Forelimb muscle (tissue), 1 donor: Measurements from ENCODE around the gene ARHGAP45. TPM values are rescaled to one million over a fixed set of nuclear protein-coding genes. Genes with fewer than 3 reads are reported as not detected.
"Not testable (repeated sequence)": the region's sequence is repeated elsewhere in the genome, so short reads cannot be mapped to it uniquely, and the experiment has no call there.

Source experiments
- DNase-seq: peaks from one replicate; pipeline ENCODE4 v3.0.0-alpha.2; 2013; ENCODE audit warnings: low read depth
- polyA plus RNA-seq: library from polyadenylated mRNA; unstranded; fragments of 120-200 nt; gene quantifications from one replicate; pipeline ENCODE4 v1.2.1, GENCODE V29; 2013; ENCODE audit not compliant: insufficient read length

Gene ARHGAP45
- 8.4 TPM for polyA plus RNA-seq

GRCh38 chr19:1066748-1067340, at the start of gene ARHGAP45:
Gene ARHGAP45, plus strand, starts transcription at chr19:1067167. Its CDS starts 239 bp downstream, at chr19:1067406.
- no peak for DNase-seq

GRCh38 chr19:1017906-1018305, 49.1 kb upstream of the ARHGAP45 start:
- DNase-seq: no peak

- no peak for DNase-seq
Observed at GRCh38 chr19:1018393-1018792, 48.6 kb upstream of the ARHGAP45 start.

- DNase-seq: no peak
Observed at GRCh38 chr19:1018932-1019615, 47.9 kb upstream of the ARHGAP45 start.

GRCh38 chr19:1019616-1019961, 47.4 kb upstream of the ARHGAP45 start:
- DNase-seq: no peak

GRCh38 chr19:1019980-1020867, 46.7 kb upstream of the ARHGAP45 start:
- no peak for DNase-seq

GRCh38 chr19:1020868-1021425, 46.0 kb upstream of the ARHGAP45 start, which contains the start of gene TMEM259:
Gene TMEM259, minus strand, starts transcription at chr19:1021123. Its CDS starts 127 bp downstream, at chr19:1020996.
- peak; percentile 85 for DNase-seq

GRCh38 chr19:1023883-1024188, 43.1 kb upstream of the ARHGAP45 start:
- DNase-seq: not testable (repeated sequence)

GRCh38 chr19:1025080-1025479, 41.9 kb upstream of the ARHGAP45 start:
- not testable (repeated sequence) for DNase-seq

GRCh38 chr19:1025960-1026782, 40.8 kb upstream of the ARHGAP45 start, which contains the start of gene CNN2:
Gene CNN2, plus strand, starts transcription at chr19:1026608. Its CDS starts 54 bp downstream, at chr19:1026662.
- no peak for DNase-seq

- no peak for DNase-seq
Observed at GRCh38 chr19:1026783-1027649, 40.0 kb upstream of the ARHGAP45 start.

- no peak for DNase-seq
Observed at GRCh38 chr19:1027650-1028061, 39.3 kb upstream of the ARHGAP45 start.

GRCh38 chr19:1028062-1028926, 38.7 kb upstream of the ARHGAP45 start:
- DNase-seq: no peak

- DNase-seq: no peak
Observed at GRCh38 chr19:1032264-1032867, 34.6 kb upstream of the ARHGAP45 start.

- no peak for DNase-seq
Observed at GRCh38 chr19:1035998-1036621, 30.9 kb upstream of the ARHGAP45 start.

GRCh38 chr19:1037621-1038064, 29.3 kb upstream of the ARHGAP45 start:
- no peak for DNase-seq

- DNase-seq: no peak
Observed at GRCh38 chr19:1038978-1039645, 27.9 kb upstream of the ARHGAP45 start.
